OCI-LY7 (cell line): ENCODE data around the gene PRSS33.

Source experiments
- CTCF ChIP-seq: fragments of 200-600 bp; sonication (generic); conservative IDR thresholded peaks from 2 replicates; pipeline ENCODE4 v1.5.1; 2014; ENCODE audit warnings: mild to moderate bottlenecking, antibody characterized with exemption, low read length, moderate library complexity, mixed read lengths
- EZH2phosphoT487 ChIP-seq: fragments of 200-600 bp; sonication (generic); IDR thresholded peaks from 2 replicates; pipeline ENCODE4 v1.6.1; 2018; ENCODE audit warnings: low read depth, borderline replicate concordance, mild to moderate bottlenecking, mixed run types, antibody characterized with exemption, low read length, moderate library complexity, mixed read lengths

- TF ChIP-seq CTCF (no peak), EZH2phosphoT487 (no peak)
Observed at GRCh38 chr16:2835638-2836493, 48.5 kb upstream of the PRSS33 start.
